ENCODE measurements around the gene HIGD2A. TPM values are rescaled to one million over a fixed set of nuclear protein-coding genes. Genes with fewer than 3 reads are reported as not detected.

HIGD2A gene
- total RNA-seq, 1 donor from 2014 or later = 103 TPM

GRCh38 chr5:176387384-176387925 is 1.1 kb upstream of the HIGD2A start:
- Histone ChIP-seq H3K36me3 (ENCODE audit: insufficient read depth, low read length) (peaks cover 26% of the 10 kb centered on the region), H3K27ac (ENCODE audit: low read depth, low read length) (peak overlapping the region; percentile 95), H3K27me3 (ENCODE audit: insufficient read depth, low read length) (no peaks in the 10 kb centered on the region), H3K4me3 (ENCODE audit: insufficient read depth, low read depth, low read length) (peak overlapping the region; percentile 76), H3K9me3 (ENCODE audit: insufficient read depth, low read depth, low read length) (no peaks in the 10 kb centered on the region), H3K9ac (ENCODE audit: low read length) (peak overlapping the region; percentile 95), H4K20me1 (ENCODE audit: insufficient read depth, low read length) (peaks cover 45% of the 10 kb centered on the region), H3K4me1 (ENCODE audit: insufficient read depth, low read length) (peaks cover 13% of the 10 kb centered on the region), H2AFZ (ENCODE audit: low read depth, low read length) (no peak overlapping the region), H3K4me2 (ENCODE audit: low read length) (peak overlapping the region; percentile 93), H3K79me2 (ENCODE audit: insufficient read depth, low read length) (peaks cover 54% of the 10 kb centered on the region)
- H3K27me3 Mint-ChIP-seq (ENCODE audit: low read depth, unreplicated experiment) = no peaks in the 10 kb centered on the region
- DNase-seq (ENCODE audit: low read depth) (no peak), FAIRE-seq (no peak)
- H3K36me3 Mint-ChIP-seq (ENCODE audit: low read depth, unreplicated experiment) = peaks cover 11% of the 10 kb centered on the region
- peak overlapping the region; percentile 100 for H3K27ac Mint-ChIP-seq (ENCODE audit: unreplicated experiment)
- no peak for TF ChIP-seq CTCF (IDR thresholded peaks at IDR 0.05; ENCODE audit: insufficient read depth, low read depth, low read length)
- H3K4me3 Mint-ChIP-seq (ENCODE audit: unreplicated experiment) = peak overlapping the region; percentile 100
- no peaks in the 10 kb centered on the region for H3K9me3 Mint-ChIP-seq (ENCODE audit: unreplicated experiment)
- H3K4me1 Mint-ChIP-seq (ENCODE audit: low read depth, unreplicated experiment) = peaks cover 7% of the 10 kb centered on the region

GRCh38 chr5:176388003-176388443 is 528 bp upstream of the HIGD2A start:
- Mint-ChIP-seq H3K4me3 (ENCODE audit: unreplicated experiment) (peak overlapping the region; percentile 100), H3K4me1 (ENCODE audit: low read depth, unreplicated experiment) (peaks cover 7% of the 10 kb centered on the region), H3K9me3 (ENCODE audit: unreplicated experiment) (no peaks in the 10 kb centered on the region), H3K27me3 (ENCODE audit: low read depth, unreplicated experiment) (no peaks in the 10 kb centered on the region), H3K36me3 (ENCODE audit: low read depth, unreplicated experiment) (peaks cover 11% of the 10 kb centered on the region), H3K27ac (ENCODE audit: unreplicated experiment) (peak overlapping the region; percentile 100)
- Histone ChIP-seq H3K27me3 (ENCODE audit: insufficient read depth, low read length) (no peaks in the 10 kb centered on the region), H3K27ac (ENCODE audit: low read depth, low read length) (peak overlapping the region; percentile 95), H3K79me2 (ENCODE audit: insufficient read depth, low read length) (peaks cover 54% of the 10 kb centered on the region), H3K4me1 (ENCODE audit: insufficient read depth, low read length) (peaks cover 13% of the 10 kb centered on the region), H4K20me1 (ENCODE audit: insufficient read depth, low read length) (peaks cover 42% of the 10 kb centered on the region), H2AFZ (ENCODE audit: low read depth, low read length) (peak overlapping the region; percentile 73), H3K4me2 (ENCODE audit: low read length) (peak overlapping the region; percentile 93), H3K36me3 (ENCODE audit: insufficient read depth, low read length) (peaks cover 23% of the 10 kb centered on the region), H3K9ac (ENCODE audit: low read length) (peak overlapping the region; percentile 95), H3K4me3 (ENCODE audit: insufficient read depth, low read depth, low read length) (peak overlapping the region; percentile 76), H3K9me3 (ENCODE audit: insufficient read depth, low read depth, low read length) (no peaks in the 10 kb centered on the region)
- DNase-seq (ENCODE audit: low read depth) = peak; percentile 3
- no peak for FAIRE-seq
- no peak for TF ChIP-seq EZH2 (IDR thresholded peaks at IDR 0.05; ENCODE audit: insufficient read depth, low read length)
- no peak for TF ChIP-seq CTCF (IDR thresholded peaks at IDR 0.05; ENCODE audit: insufficient read depth, low read depth, low read length)

Data from astrocyte (in vitro differentiated cells and primary cell).